Trophoblast cell (in vitro differentiated cells and primary cell): ENCODE results near the gene MAP2K7.

Source experiments
- DNase-seq, 2 donors: peaks; one replicate each; pipeline ENCODE4 v3.0.0-alpha.2; 2016
- H2AFZ ChIP-seq: 2 replicates; pipeline ENCODE4 v1.6.1; 2013; ENCODE audit warnings: low read length, moderate library complexity, mild to moderate bottlenecking; ENCODE audit not compliant: insufficient read depth, poor library complexity
- H2AK5ac ChIP-seq: 2 replicates; pipeline ENCODE4 v1.6.1; 2013; ENCODE audit warnings: mild to moderate bottlenecking, low read length
- H2BK120ac ChIP-seq: 2 replicates; pipeline ENCODE4 v1.6.1; 2013; ENCODE audit warnings: low read length, mild to moderate bottlenecking, moderate library complexity; ENCODE audit not compliant: insufficient read depth, poor library complexity
- H2BK12ac ChIP-seq: 2 replicates; pipeline ENCODE4 v1.6.1; 2013; ENCODE audit warnings: mild to moderate bottlenecking, low read length, moderate library complexity
- H2BK5ac ChIP-seq: 2 replicates; pipeline ENCODE4 v1.6.1; 2013; ENCODE audit warnings: low read length, low read depth, moderate library complexity, mild to moderate bottlenecking; ENCODE audit not compliant: poor library complexity
- H3K14ac ChIP-seq: 2 replicates; pipeline ENCODE4 v1.6.1; 2013; ENCODE audit warnings: mild to moderate bottlenecking, low read length
- H3K18ac ChIP-seq: 2 replicates; pipeline ENCODE4 v1.6.1; 2013; ENCODE audit warnings: mild to moderate bottlenecking, low read length
- H3K23ac ChIP-seq: 2 replicates; pipeline ENCODE4 v1.6.1; 2013; ENCODE audit warnings: low read length
- H3K27ac ChIP-seq: 2 replicates; pipeline ENCODE4 v1.5.1; 2013; ENCODE audit warnings: low read depth, mild to moderate bottlenecking, inconsistent platforms, low read length, moderate library complexity
- H3K27me3 ChIP-seq: 2 replicates; pipeline ENCODE4 v1.6.1; 2013; ENCODE audit warnings: inconsistent platforms, mild to moderate bottlenecking, low read length, moderate library complexity; ENCODE audit not compliant: insufficient read depth
- H3K36me3 ChIP-seq, 2 experiments: 1 replicate in 1 of 2; 2 replicates in 1 of 2; pipeline ENCODE4 v1.6.1; 2013; ENCODE audit warnings: low read length in 2 of 2, mild to moderate bottlenecking in 2 of 2, moderate library complexity in 1 of 2; ENCODE audit not compliant: insufficient read depth in 2 of 2, control insufficient read depth in 1 of 2
- H3K4ac ChIP-seq: 2 replicates; pipeline ENCODE4 v1.6.1; 2013; ENCODE audit warnings: low read depth, mild to moderate bottlenecking, low read length, moderate library complexity
- H3K4me1 ChIP-seq, 2 experiments: 1 replicate in 1 of 2; 2 replicates in 1 of 2; pipeline ENCODE4 v1.6.1; 2013; ENCODE audit warnings: low read length in 2 of 2, mild to moderate bottlenecking in 2 of 2, moderate library complexity in 1 of 2; ENCODE audit not compliant: insufficient read depth in 2 of 2, control insufficient read depth in 1 of 2
- H3K4me2 ChIP-seq: 2 replicates; pipeline ENCODE4 v1.6.1; 2013; ENCODE audit warnings: inconsistent platforms, mild to moderate bottlenecking, low read length, moderate library complexity
- H3K4me3 ChIP-seq: 2 replicates; pipeline ENCODE4 v1.5.1; 2013; ENCODE audit warnings: mild to moderate bottlenecking, low read depth, low read length, inconsistent platforms
- H3K79me1 ChIP-seq: one replicate; pipeline ENCODE4 v1.6.1; 2013; ENCODE audit warnings: low read length
- H3K79me2 ChIP-seq: 2 replicates; pipeline ENCODE4 v1.6.1; 2013; ENCODE audit warnings: low read length, mild to moderate bottlenecking; ENCODE audit not compliant: control insufficient read depth, insufficient read depth, poor library complexity
- H3K9ac ChIP-seq: 2 replicates; pipeline ENCODE4 v1.6.1; 2013; ENCODE audit warnings: mild to moderate bottlenecking, low read length
- H3K9me3 ChIP-seq: 2 replicates; pipeline ENCODE4 v1.6.1; 2013; ENCODE audit warnings: low read depth, mild to moderate bottlenecking, control low read depth, inconsistent platforms, low read length; ENCODE audit not compliant: insufficient read depth
- H4K12ac ChIP-seq: 2 replicates; pipeline ENCODE4 v1.6.1; 2013; ENCODE audit warnings: low read depth, mild to moderate bottlenecking, low read length, moderate library complexity
- H4K8ac ChIP-seq: 2 replicates; pipeline ENCODE4 v1.6.1; 2013; ENCODE audit warnings: low read depth, mild to moderate bottlenecking, low read length, moderate library complexity
- H4K91ac ChIP-seq: one replicate; pipeline ENCODE4 v1.6.1; 2013; ENCODE audit warnings: low read depth, mild to moderate bottlenecking, low read length, moderate library complexity
- WGBS: extraction: QIAGEN DNeasy Blood & Tissue Kit; methylation state at CpG from one replicate; pipeline ENCODE4 v1.1.7; 2013; ENCODE audit warnings: missing lambda C conversion rate; ENCODE audit not compliant: insufficient read length, insufficient coverage; ENCODE audit errors: extremely low coverage; 5-methylcytosine and 5-hydroxymethylcytosine counted together

Gene MAP2K7

DNA sequence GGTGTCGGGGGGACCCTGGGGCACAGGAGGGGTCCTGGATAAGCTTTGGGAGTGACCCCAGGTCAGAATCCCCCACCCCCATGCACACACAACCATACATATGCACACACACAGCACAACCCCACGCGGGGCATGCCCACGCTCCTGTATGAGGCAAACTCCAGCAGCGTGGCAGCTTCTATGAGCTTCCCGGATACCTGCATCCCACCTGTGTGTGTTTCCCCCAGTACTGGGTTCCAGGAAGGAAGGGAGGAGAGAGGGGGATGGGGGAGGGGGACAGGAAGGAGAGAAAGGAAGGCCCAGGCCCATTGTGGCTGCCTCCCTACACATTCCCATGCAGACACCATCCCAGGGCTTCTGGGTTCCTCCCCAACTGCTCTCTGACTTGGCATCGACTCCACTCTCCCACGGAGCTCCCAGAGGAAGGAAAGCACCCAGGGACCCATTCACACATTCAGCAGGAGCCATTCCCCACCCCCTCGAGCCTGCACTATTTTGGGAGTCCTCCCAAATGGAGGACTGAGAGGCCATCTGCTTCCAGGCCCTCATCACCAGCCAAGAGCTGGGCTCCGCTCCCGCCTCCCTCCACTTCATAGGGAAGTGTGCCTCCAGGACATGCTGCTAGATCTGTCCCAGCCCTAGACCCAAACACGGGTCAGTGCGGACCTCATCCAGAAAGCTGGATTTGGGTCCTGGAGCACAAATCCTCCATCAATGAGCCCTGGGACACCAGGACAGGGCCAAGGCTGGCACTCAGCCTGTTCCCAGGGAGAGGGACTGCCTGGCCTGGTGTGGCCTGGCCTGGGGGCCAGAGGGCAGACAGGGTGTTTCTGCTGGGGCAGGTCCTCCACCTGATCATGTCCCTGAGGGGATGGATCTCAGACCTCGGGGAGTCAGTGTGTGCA lies 42.7 kb upstream of the MAP2K7 start:
- H3K14ac ChIP-seq: no peak overlapping the region
- no peak overlapping the region for H3K18ac ChIP-seq
- peaks cover 0 to 13% of the 10 kb centered on the region in 2 experiments for H3K4me1 ChIP-seq
- peaks cover 27% of the 10 kb centered on the region for H3K27me3 ChIP-seq
- H3K36me3 ChIP-seq: no peaks in the 10 kb centered on the region
- H3K79me2 ChIP-seq: no peaks in the 10 kb centered on the region
- no peak overlapping the region for H3K4ac ChIP-seq
- H3K9me3 ChIP-seq: peaks cover 4% of the 10 kb centered on the region
- no peaks in the 10 kb centered on the region for H3K79me1 ChIP-seq
- no peak overlapping the region for H4K91ac ChIP-seq
- no peak for DNase-seq
- H4K8ac ChIP-seq: no peak overlapping the region
- no peak overlapping the region for H2BK5ac ChIP-seq
- H3K23ac ChIP-seq: no peak overlapping the region
- no peak overlapping the region for H2BK120ac ChIP-seq
- no peak overlapping the region for H3K4me3 ChIP-seq
- H2AFZ ChIP-seq: no peak overlapping the region
- no peak overlapping the region for H3K4me2 ChIP-seq
- H2AK5ac ChIP-seq: no peak overlapping the region
- H2BK12ac ChIP-seq: no peak overlapping the region
- no peak overlapping the region for H4K12ac ChIP-seq
- no peak overlapping the region for H3K9ac ChIP-seq
- WGBS: no CpG with 5 or more reads among the region's 14 CpGs
- no peak overlapping the region for H3K27ac ChIP-seq

DNA sequence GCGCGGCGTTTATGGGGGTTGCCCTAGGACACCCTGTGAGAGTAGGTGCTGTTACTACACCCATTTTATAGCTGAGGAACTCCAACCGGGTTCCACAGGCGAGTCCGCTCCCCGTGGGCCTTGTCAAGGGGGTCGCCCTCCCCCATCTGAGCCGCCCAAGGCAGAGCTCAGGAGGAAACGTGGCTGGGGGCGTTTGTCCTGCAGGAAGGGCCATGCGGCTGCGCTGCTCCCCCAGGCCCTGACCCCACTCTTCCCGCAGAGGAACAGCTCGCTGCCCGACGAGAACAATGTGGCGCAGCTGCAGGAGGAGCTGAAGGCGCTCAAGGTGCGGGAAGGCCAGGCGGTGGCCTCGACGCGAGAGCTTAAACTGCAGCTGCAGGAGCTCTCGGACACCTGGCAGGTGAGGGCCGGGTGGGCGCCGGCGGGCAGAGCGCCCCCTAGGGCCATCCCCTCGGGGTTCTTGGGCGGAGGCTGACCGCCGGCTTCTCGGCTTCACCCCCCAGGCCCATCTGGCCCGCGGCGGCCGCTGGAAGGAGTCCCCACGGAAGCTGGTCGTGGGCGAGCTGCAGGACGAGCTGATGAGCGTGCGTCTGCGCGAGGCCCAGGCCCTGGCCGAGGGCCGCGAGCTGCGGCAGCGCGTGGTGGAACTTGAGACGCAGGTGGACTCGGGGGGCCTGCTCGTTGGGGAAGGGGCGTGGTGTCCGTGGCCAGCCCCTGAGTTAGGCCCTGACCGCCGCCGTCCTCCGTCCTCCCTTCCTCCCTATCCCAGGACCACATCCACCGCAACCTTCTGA lies 41.9 kb upstream of the MAP2K7 start:
- peak overlapping the region; percentile 54 for H3K4me2 ChIP-seq
- H3K4me3 ChIP-seq: peak overlapping the region; percentile 25
- no peak overlapping the region for H2AK5ac ChIP-seq
- H4K8ac ChIP-seq: no peak overlapping the region
- WGBS: no CpG with 5 or more reads among the region's 63 CpGs
- no peak overlapping the region for H4K12ac ChIP-seq
- H3K27ac ChIP-seq: no peak overlapping the region
- no peak overlapping the region for H2BK5ac ChIP-seq
- no peak overlapping the region for H2BK12ac ChIP-seq
- no peak for DNase-seq
- peaks cover 27% of the 10 kb centered on the region for H3K27me3 ChIP-seq
- no peak overlapping the region for H2BK120ac ChIP-seq
- H3K14ac ChIP-seq: no peak overlapping the region
- peaks cover 0 to 13% of the 10 kb centered on the region in 2 experiments for H3K4me1 ChIP-seq
- H3K9me3 ChIP-seq: peaks cover 4% of the 10 kb centered on the region
- no peak overlapping the region for H2AFZ ChIP-seq
- no peak overlapping the region for H3K23ac ChIP-seq
- H3K9ac ChIP-seq: no peak overlapping the region
- no peak overlapping the region for H4K91ac ChIP-seq
- no peak overlapping the region for H3K4ac ChIP-seq
- no peaks in the 10 kb centered on the region for H3K36me3 ChIP-seq
- H3K18ac ChIP-seq: no peak overlapping the region
- H3K79me1 ChIP-seq: no peaks in the 10 kb centered on the region
- no peaks in the 10 kb centered on the region for H3K79me2 ChIP-seq

DNA sequence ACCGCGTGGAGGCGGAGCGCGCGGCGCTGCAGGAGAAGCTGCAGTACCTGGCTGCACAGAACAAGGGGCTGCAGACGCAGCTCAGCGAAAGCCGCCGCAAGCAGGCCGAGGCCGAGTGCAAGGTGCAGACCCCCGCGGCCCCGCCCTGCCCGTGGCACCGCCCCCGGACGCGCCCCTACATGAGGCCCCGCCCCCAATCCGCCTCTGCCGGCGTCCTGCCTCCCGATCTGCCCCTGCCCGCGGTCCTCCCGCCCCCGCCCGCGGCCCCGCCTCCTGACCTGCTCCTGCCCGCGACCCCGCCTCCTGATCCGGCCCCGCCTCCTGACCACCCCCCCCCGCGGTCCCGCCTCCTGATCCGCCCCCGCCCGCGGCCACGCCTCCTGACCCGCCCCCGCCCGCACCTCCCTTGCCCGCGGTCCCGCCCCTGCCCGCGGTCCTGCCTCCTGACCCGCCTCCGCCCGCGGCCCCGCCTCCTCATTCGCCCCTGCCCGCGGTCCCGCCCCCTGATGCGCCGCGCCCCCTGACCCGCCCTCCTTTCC lies 41.2 kb upstream of the MAP2K7 start:
- Histone ChIP-seq H3K4me2 (peak overlapping the region; percentile 54), H3K14ac (no peak overlapping the region), H2BK120ac (no peak overlapping the region), H2AK5ac (no peak overlapping the region), H3K36me3 (no peaks in the 10 kb centered on the region), H2AFZ (no peak overlapping the region), H4K12ac (no peak overlapping the region), H3K27me3 (peaks cover 27% of the 10 kb centered on the region), H3K27ac (no peak overlapping the region), H3K4me1 (peaks cover 0 to 13% of the 10 kb centered on the region in 2 experiments), H2BK5ac (no peak overlapping the region), H3K23ac (no peak overlapping the region), H3K9me3 (peaks cover 7% of the 10 kb centered on the region), H3K9ac (no peak overlapping the region), H2BK12ac (no peak overlapping the region), H3K4ac (no peak overlapping the region), H3K79me1 (no peaks in the 10 kb centered on the region), H3K4me3 (peak overlapping the region; percentile 25), H3K18ac (no peak overlapping the region), H4K8ac (no peak overlapping the region), H3K79me2 (no peaks in the 10 kb centered on the region), H4K91ac (no peak overlapping the region)
- peak; percentile 31 to 46 for DNase-seq
- no CpG with 5 or more reads among the region's 67 CpGs for WGBS

DNA sequence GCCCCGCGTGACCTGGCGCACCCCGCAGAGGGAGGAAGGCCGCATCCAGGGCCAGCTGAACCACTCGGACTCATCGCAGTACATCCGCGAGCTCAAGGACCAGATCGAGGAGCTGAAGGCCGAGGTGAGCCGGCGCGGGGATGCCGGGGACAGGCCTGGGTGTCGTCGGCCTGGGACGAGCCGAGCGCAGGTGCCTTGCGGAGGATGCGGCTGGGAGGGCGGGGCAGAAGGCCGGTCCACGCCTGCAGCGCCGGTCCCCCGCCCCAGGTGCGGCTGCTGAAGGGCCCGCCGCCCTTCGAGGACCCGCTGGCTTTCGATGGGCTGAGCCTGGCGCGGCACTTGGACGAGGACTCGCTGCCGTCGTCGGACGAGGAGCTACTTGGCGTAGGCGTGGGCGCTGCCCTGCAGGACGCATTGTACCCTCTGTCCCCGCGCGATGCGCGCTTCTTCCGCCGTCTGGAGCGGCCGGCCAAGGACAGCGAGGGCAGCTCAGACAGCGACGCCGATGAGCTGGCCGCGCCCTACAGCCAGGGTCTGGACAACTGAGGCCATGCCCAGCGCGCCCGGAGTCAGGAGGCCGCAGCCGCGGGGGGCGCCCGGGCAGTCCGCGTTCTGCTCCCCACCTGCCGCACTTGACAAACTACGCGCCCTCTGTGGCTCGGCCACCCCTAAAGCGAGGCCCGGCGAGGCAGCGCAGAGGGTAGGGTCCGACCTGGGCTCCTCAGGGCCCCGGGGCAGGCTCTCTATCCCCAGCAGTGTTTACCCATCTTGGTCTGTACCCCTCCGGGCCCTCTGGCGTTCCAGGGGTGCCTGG lies 40.3 kb upstream of the MAP2K7 start:
- Histone ChIP-seq H3K14ac (no peak overlapping the region), H3K4me1 (peaks cover 0 to 12% of the 10 kb centered on the region in 2 experiments), H3K36me3 (no peaks in the 10 kb centered on the region), H3K27me3 (peaks cover 27% of the 10 kb centered on the region), H2AFZ (no peak overlapping the region), H3K23ac (no peak overlapping the region), H4K91ac (no peak overlapping the region), H3K79me1 (no peaks in the 10 kb centered on the region), H3K4me2 (peak overlapping the region; percentile 37), H4K8ac (no peak overlapping the region), H3K4ac (no peak overlapping the region), H2AK5ac (no peak overlapping the region), H3K9ac (no peak overlapping the region), H3K27ac (no peak overlapping the region), H3K18ac (no peak overlapping the region), H2BK120ac (no peak overlapping the region), H4K12ac (no peak overlapping the region), H3K4me3 (peak overlapping the region; percentile 47), H2BK12ac (no peak overlapping the region), H2BK5ac (no peak overlapping the region), H3K79me2 (no peaks in the 10 kb centered on the region), H3K9me3 (peaks cover 7% of the 10 kb centered on the region)
- DNase-seq: no peak
- WGBS: no CpG with 5 or more reads among the region's 83 CpGs
